IMR-90 (cell line): ENCODE measurements around the gene SVIL. TPM values are rescaled to one million over a fixed set of nuclear protein-coding genes. Genes with fewer than 3 reads are reported as not detected.
A peak's percentile ranks its signal among the peaks of the same experiment; 100 is the strongest.

Experiments
- ATAC-seq: fragments of 200-7000 bp; cut with Tn5 transposase; 2 replicates; pipeline ENCODE4 v1.9.1; 2020; ENCODE audit warnings: low read depth, mild to moderate bottlenecking, moderate library complexity
- BruUV-seq: library from RNA; stranded (reverse); fragments of 400-500 nt; replicated peaks from 2 replicates; lab custom pipeline; 2021; lab: Mats Ljungman, UMichigan
- CTCF ChIA-PET: fragments of 300-600 bp; formaldehyde crosslinking; extraction: SDS; loops from one replicate; lab custom pipeline; 2021; ENCODE audit warnings: antibody characterized with exemption; lab: Yijun Ruan, JAX
- POLR2A ChIA-PET: fragments of 300-600 bp; sonication (Branson Sonifier 250); formaldehyde crosslinking; loops from one replicate; lab custom pipeline; 2022; ENCODE audit warnings: antibody characterized with exemption; ENCODE audit not compliant: unreplicated experiment; lab: Charles Lee
- DNase-seq: peaks from one replicate; pipeline ENCODE4 v3.0.0; 2013
- H2AFZ ChIP-seq: replicated peaks from 2 replicates; pipeline ENCODE3; 2013; ENCODE audit warnings: low read length, mild to moderate bottlenecking; ENCODE audit not compliant: poor library complexity
- H2AK5ac ChIP-seq: 2 replicates; pipeline ENCODE4 v1.6.1; 2013; ENCODE audit warnings: low read depth, low read length, inconsistent platforms
- H2AK9ac ChIP-seq: replicated peaks from 2 replicates; pipeline ENCODE3; 2013; ENCODE audit warnings: mild to moderate bottlenecking, low read depth, low read length, moderate library complexity; ENCODE audit not compliant: poor library complexity
- H2BK120ac ChIP-seq: 2 replicates; pipeline ENCODE4 v1.6.1; 2013; ENCODE audit warnings: low read depth, low read length, inconsistent platforms
- H2BK15ac ChIP-seq: 3 replicates; pipeline ENCODE4 v1.6.1; 2013; ENCODE audit warnings: low read depth, low read length, inconsistent platforms
- H2BK20ac ChIP-seq: 2 replicates; pipeline ENCODE4 v1.6.1; 2013; ENCODE audit warnings: low read depth, mild to moderate bottlenecking, inconsistent platforms, low read length, moderate library complexity
- H2BK5ac ChIP-seq: 2 replicates; pipeline ENCODE4 v1.6.1; 2013; ENCODE audit warnings: mild to moderate bottlenecking, low read depth, low read length, inconsistent platforms; ENCODE audit not compliant: poor library complexity, severe bottlenecking
- H3K14ac ChIP-seq: replicated peaks from 2 replicates; pipeline ENCODE4 v1.6.1; 2013; ENCODE audit warnings: low read depth, low read length, inconsistent platforms
- H3K18ac ChIP-seq: 2 replicates; pipeline ENCODE4 v1.6.1; 2013; ENCODE audit warnings: low read depth, low read length, control low read depth
- H3K23ac ChIP-seq: 2 replicates; pipeline ENCODE4 v1.6.1; 2013; ENCODE audit warnings: low read depth, low read length, inconsistent platforms
- H3K27ac ChIP-seq: 2 replicates; pipeline ENCODE4 v1.5.1; 2013; ENCODE audit warnings: mild to moderate bottlenecking, control low read depth, low read length; ENCODE audit not compliant: insufficient read depth
- H3K27me3 ChIP-seq: 2 replicates; pipeline ENCODE4 v1.6.1; 2013; ENCODE audit warnings: low read length; ENCODE audit not compliant: control insufficient read depth, insufficient read depth
- H3K36me3 ChIP-seq: 2 replicates; pipeline ENCODE4 v1.6.1; 2013; ENCODE audit warnings: low read length, mixed read lengths; ENCODE audit not compliant: control insufficient read depth, insufficient read depth
- H3K4ac ChIP-seq: 2 replicates; pipeline ENCODE4 v1.6.1; 2013; ENCODE audit warnings: low read depth, low read length, inconsistent platforms
- H3K4me1 ChIP-seq: 2 replicates; pipeline ENCODE4 v1.6.1; 2013; ENCODE audit warnings: low read length, mixed read lengths; ENCODE audit not compliant: control insufficient read depth, insufficient read depth
- H3K4me2 ChIP-seq: 2 replicates; pipeline ENCODE4 v1.6.1; 2013; ENCODE audit warnings: low read depth, mild to moderate bottlenecking, control low read depth, low read length, moderate library complexity
- H3K4me3 ChIP-seq: 2 replicates; pipeline ENCODE4 v1.5.1; 2013; ENCODE audit warnings: low read depth, mild to moderate bottlenecking, control low read depth, low read length, moderate library complexity; ENCODE audit not compliant: insufficient read depth
- H3K56ac ChIP-seq: 2 replicates; pipeline ENCODE4 v1.6.1; 2013; ENCODE audit warnings: low read length, inconsistent platforms; ENCODE audit not compliant: insufficient read depth; ENCODE audit errors: extremely low read depth
- H3K79me1 ChIP-seq, 2 experiments: 2 replicates each; pipeline ENCODE4 v1.6.1; 2013; ENCODE audit warnings: low read length in 2 of 2, inconsistent platforms in 1 of 2, low read depth in 1 of 2
- H3K9ac ChIP-seq: 2 replicates; pipeline ENCODE4 v1.6.1; 2013; ENCODE audit warnings: low read depth, low read length, control low read depth
- H3K9me1 ChIP-seq: 2 replicates; pipeline ENCODE4 v1.6.1; 2013; ENCODE audit warnings: low read length, inconsistent platforms; ENCODE audit not compliant: insufficient read depth
- H3K9me3 ChIP-seq: 2 replicates; pipeline ENCODE4 v1.6.1; 2013; ENCODE audit warnings: low read length; ENCODE audit not compliant: control insufficient read depth, insufficient read depth
- H4K20me1 ChIP-seq: 2 replicates; pipeline ENCODE4 v1.6.1; 2013; ENCODE audit warnings: low read length, inconsistent platforms; ENCODE audit not compliant: insufficient read depth
- H4K5ac ChIP-seq: 2 replicates; pipeline ENCODE4 v1.6.1; 2013; ENCODE audit warnings: mild to moderate bottlenecking, low read depth, low read length, control low read depth
- H4K8ac ChIP-seq, 2 experiments: 2 replicates each; pipeline ENCODE4 v1.6.1; 2013; ENCODE audit warnings: low read depth in 2 of 2, low read length in 2 of 2, control low read depth in 1 of 2, inconsistent platforms in 1 of 2
- H4K91ac ChIP-seq: 2 replicates; pipeline ENCODE4 v1.6.1; 2013; ENCODE audit warnings: low read depth, low read length, inconsistent platforms; ENCODE audit not compliant: insufficient read depth
- FOS ChIP-seq: fragments of 150-350 bp; IDR thresholded peaks from 2 replicates; pipeline ENCODE4 v1.6.1; 2016; ENCODE audit warnings: low read depth, low read length
- MAZ ChIP-seq: IDR thresholded peaks from 2 replicates; pipeline ENCODE4 v1.6.1; 2012; ENCODE audit warnings: low read depth, mild to moderate bottlenecking, low read length, improper control_type of control experiment, moderate library complexity, borderline replicate concordance
- NFE2L2 ChIP-seq: fragments of 150-350 bp; IDR thresholded peaks from 2 replicates; pipeline ENCODE4 v1.6.1; 2016; ENCODE audit warnings: low read depth, mild to moderate bottlenecking, low read length
- RAD21 ChIP-seq: IDR thresholded peaks from 2 replicates; pipeline ENCODE4 v1.6.1; 2012; ENCODE audit warnings: low read length, improper control_type of control experiment
- RCOR1 ChIP-seq: IDR thresholded peaks from 2 replicates; pipeline ENCODE4 v1.6.1; 2012; ENCODE audit warnings: mild to moderate bottlenecking, low read length, improper control_type of control experiment; ENCODE audit not compliant: insufficient replicate concordance
- WGBS, 2 experiments: methylation state at CpG; one replicate each; pipeline versions ENCODE4 v1.1.5 to v1.1.7; 2013; ENCODE audit warnings: missing lambda C conversion rate in 2 of 2; ENCODE audit not compliant: insufficient read length in 1 of 2; ENCODE audit errors: extremely low coverage in 2 of 2; 5-methylcytosine and 5-hydroxymethylcytosine counted together
- dilution Hi-C: fragments of 300-500 bp; cut with HindIII; formaldehyde crosslinking; loops from one replicate; pipeline ENCODE4 v1.14.3; 2018; ENCODE audit warnings: low sequenced_read_pairs; ENCODE audit not compliant: unreplicated experiment
- in situ Hi-C: fragments of 300-500 bp; cut with MboI; formaldehyde crosslinking; loops from 3 replicates; pipeline ENCODE4 v1.14.3; 2019; ENCODE audit warnings: low sequenced_read_pairs, inconsistent platforms, mixed read lengths
- intact Hi-C: fragments of 100-400 bp; cut with micrococcal nuclease; formaldehyde crosslinking; loops from 2 replicates; pipeline ENCODE4 v1.10.0; 2022
- polyA plus RNA-seq, 3 experiments: library from polyadenylated mRNA; depleted of rRNA; stranded (reverse); fragments of >200 nt; gene quantifications; 2 replicates each; pipeline ENCODE4 v1.2.3, GENCODE V29; 2012; ENCODE audit warnings: low replicate concordance in 1 of 3
- total RNA-seq: library from RNA; depleted of rRNA; stranded (reverse); fragments of >200 nt; gene quantifications from 2 replicates; pipeline ENCODE4 v1.2.3, GENCODE V29; 2012

The SVIL gene
- total and polyA plus RNA-seq, 2 of the 4 experiments (the other 2 are of a cell fraction): 11.5 to 11.6 TPM

- intact Hi-C loops: no loop called here
- Histone ChIP-seq H4K20me1 (peaks cover 68% of the 10 kb centered on the region), H3K18ac (no peak overlapping the region), H3K27me3 (no peaks in the 10 kb centered on the region), H2AK9ac (no peak overlapping the region), H3K9me3 (no peaks in the 10 kb centered on the region), H3K4me1 (no peaks in the 10 kb centered on the region), H3K9ac (no peak overlapping the region), H2BK20ac (no peak overlapping the region), H4K8ac (no peak overlapping the region), H3K27ac (no peak overlapping the region), H4K91ac (no peak overlapping the region), H2BK5ac (no peak overlapping the region), H3K36me3 (peaks cover 28% of the 10 kb centered on the region), H3K9me1 (peaks cover 18% of the 10 kb centered on the region), H2AK5ac (no peak overlapping the region), H3K4me3 (no peak overlapping the region), H4K5ac (no peak overlapping the region), H3K79me1 (peaks cover 24 to 71% of the 10 kb centered on the region in 2 experiments), H3K4ac (no peak overlapping the region), H3K23ac (0 out of 2 replicates have a peak overlapping the region, but pooled peaks have one; percentile 54), H2BK120ac (no peak overlapping the region), H3K4me2 (no peak overlapping the region), H3K14ac (no peak overlapping the region), H3K56ac (no peak overlapping the region), H2AFZ (no peak overlapping the region), H2BK15ac (no peak overlapping the region)
- no TSS peak for BruUV-seq
- no peak for TF ChIP-seq FOS
- TF ChIP-seq RAD21: no peak
- TF ChIP-seq RCOR1: no peak
- no peak for TF ChIP-seq NFE2L2
- no peak for TF ChIP-seq MAZ
- DNase-seq: no peak
- ChIA-PET CTCF (interaction anchor here (0.6 kb wide), 1 partner anchor 304 kb away, joined by 3 read pairs; no protein-coding TSS in a partner anchor), POLR2A (interaction anchor here (0.7 kb wide), 1 partner anchor 137 kb away, joined by 9 read pairs; no protein-coding TSS in a partner anchor)
- in situ Hi-C loops: no loop called here
- ATAC-seq: no peak
- no CpG with 5 or more reads among the region's 3 CpGs for WGBS, 2 experiments
- dilution Hi-C loops: no loop called here
Measured at GRCh38 chr10:29417324-29417723, 217.4 kb downstream of the SVIL start.
